B cell (primary cell): Measurements from ENCODE around the gene SPEG. TPM values are rescaled to one million over a fixed set of nuclear protein-coding genes. Genes with fewer than 3 reads are reported as not detected.

Experiments used
- ATAC-seq: fragments of 200-7000 bp; cut with Tn5 transposase; one replicate; pipeline ENCODE4 v1.10.0; 2021; ENCODE audit warnings: low read depth, mild to moderate bottlenecking, moderate number of reproducible peaks, moderate library complexity
- CTCF ChIA-PET: fragments of 350-600 bp; sonication (Branson Sonifier 250); formaldehyde crosslinking; loops from one replicate; lab custom pipeline; 2021; ENCODE audit warnings: antibody characterized with exemption, inconsistent platforms; lab: Charles Lee
- POLR2A ChIA-PET: fragments of 350-600 bp; sonication (Branson Sonifier 250); formaldehyde crosslinking; loops from one replicate; lab custom pipeline; 2021; ENCODE audit warnings: antibody characterized with exemption; lab: Charles Lee
- DNase-seq: peaks from one replicate; pipeline ENCODE4 v3.0.0; 2013
- H2AFZ ChIP-seq: 2 replicates; pipeline ENCODE4 v1.6.1; 2012; ENCODE audit warnings: mild to moderate bottlenecking, low read depth, low read length; ENCODE audit not compliant: insufficient read depth, poor library complexity, severe bottlenecking
- H3K27ac ChIP-seq, 2 donors: 1 replicate in 1 of 2; 2 replicates in 1 of 2; pipeline ENCODE4 v1.5.1; 2012 to 2013; ENCODE audit warnings: low read length in 2 of 2, mild to moderate bottlenecking in 2 of 2, moderate library complexity in 1 of 2
- H3K27me3 ChIP-seq, 4 experiments: fragments of 200-600 bp in 1 of 4; sonication (generic) in 1 of 4; replicated peaks in 1 of 4; 1 replicate in 2 of 4; 2 replicates in 2 of 4; pipeline versions ENCODE4 v1.6.1 to v1.7.0; 2013 to 2016; ENCODE audit warnings: low read length in 3 of 4, mild to moderate bottlenecking in 2 of 4, mixed read lengths in 1 of 4, moderate library complexity in 1 of 4; ENCODE audit not compliant: insufficient read depth in 4 of 4, control insufficient read depth in 3 of 4; ENCODE audit errors: control extremely low read depth in 1 of 4
- H3K36me3 ChIP-seq, 2 experiments: replicated peaks in 1 of 2; 1 replicate in 1 of 2; 2 replicates in 1 of 2; pipeline versions ENCODE4 v1.6.1 to v1.7.1; 2013; ENCODE audit warnings: low read length in 1 of 2; ENCODE audit not compliant: insufficient read depth in 2 of 2, control insufficient read depth in 1 of 2; ENCODE audit errors: control extremely low read depth in 1 of 2, extremely low read depth in 1 of 2
- H3K4me1 ChIP-seq, 2 donors: fragments of 200-600 bp in 1 of 2; sonication (generic) in 1 of 2; 1 replicate in 1 of 2; 2 replicates in 1 of 2; pipeline versions ENCODE4 v1.5.1 to v1.6.1; 2013 to 2017; ENCODE audit warnings: low read length in 2 of 2; ENCODE audit not compliant: control insufficient read depth in 2 of 2, insufficient read depth in 2 of 2
- H3K4me2 ChIP-seq: replicated peaks from 2 replicates; pipeline ENCODE3; 2012; ENCODE audit warnings: mild to moderate bottlenecking, low read depth, low read length; ENCODE audit not compliant: poor library complexity, severe bottlenecking
- H3K4me3 ChIP-seq, 5 experiments: fragments of 200-600 bp in 1 of 5; sonication (generic) in 1 of 5; 1 replicate in 3 of 5; 2 replicates in 2 of 5; pipeline versions ENCODE4 v1.5.1 to v1.7.0; 2011 to 2016; ENCODE audit warnings: low read length in 4 of 5, mild to moderate bottlenecking in 4 of 5, low read depth in 2 of 5, control low read depth in 1 of 5, moderate library complexity in 1 of 5; ENCODE audit not compliant: insufficient read depth in 1 of 5; ENCODE audit errors: control extremely low read depth in 1 of 5, extremely low read depth in 1 of 5
- H3K79me2 ChIP-seq: fragments of 200-600 bp; sonication (generic); one replicate; pipeline ENCODE4 v1.6.0; 2016; ENCODE audit warnings: low read length; ENCODE audit not compliant: control insufficient read depth, insufficient read depth
- H3K9ac ChIP-seq: fragments of 200-600 bp; sonication (generic); 2 replicates; pipeline ENCODE4 v1.6.1; 2017; ENCODE audit warnings: mild to moderate bottlenecking, low read length, moderate library complexity
- H3K9me3 ChIP-seq, 3 donors: one replicate each; pipeline versions ENCODE4 v1.6.1 to v1.7.1; 2013; ENCODE audit warnings: low read length in 2 of 3; ENCODE audit not compliant: control insufficient read depth in 2 of 3, insufficient read depth in 1 of 3; ENCODE audit errors: control extremely low read depth in 1 of 3
- H4K20me1 ChIP-seq: 2 replicates; pipeline ENCODE4 v1.6.0; 2012; ENCODE audit warnings: mild to moderate bottlenecking, low read length; ENCODE audit not compliant: insufficient read depth, control insufficient read depth, poor library complexity, severe bottlenecking
- H3K27ac Mint-ChIP-seq: one replicate; pipeline ENCODE4 v1.8.0; 2021; ENCODE audit warnings: mixed read lengths
- H3K27me3 Mint-ChIP-seq: one replicate; pipeline ENCODE4 v1.8.0; 2021; ENCODE audit warnings: mixed read lengths
- H3K4me1 Mint-ChIP-seq: one replicate; pipeline ENCODE4 v1.8.0; 2021; ENCODE audit warnings: mixed read lengths
- H3K4me3 Mint-ChIP-seq: one replicate; pipeline ENCODE4 v1.8.0; 2021; ENCODE audit warnings: mixed read lengths
- H3K9me3 Mint-ChIP-seq: one replicate; pipeline ENCODE4 v1.8.0; 2022; ENCODE audit warnings: mixed read lengths; ENCODE audit not compliant: insufficient read depth
- EZH2 ChIP-seq: IDR thresholded peaks from 2 replicates; pipeline ENCODE4 v1.6.1; 2012; ENCODE audit warnings: borderline replicate concordance, low read depth, mild to moderate bottlenecking, moderate library complexity, low read length; ENCODE audit not compliant: insufficient read depth, poor library complexity, severe bottlenecking
- WGBS: methylation state at CpG from one replicate; pipeline ENCODE4 v1.1.5; 2013; ENCODE audit warnings: missing lambda C conversion rate; ENCODE audit not compliant: insufficient coverage; 5-methylcytosine and 5-hydroxymethylcytosine counted together
- intact Hi-C: fragments of 100-400 bp; cut with micrococcal nuclease; formaldehyde crosslinking; loops from one replicate; pipeline ENCODE4 v1.10.0; 2022
- polyA plus RNA-seq: library from polyadenylated mRNA; depleted of rRNA; stranded (reverse); fragments of >200 nt; gene quantifications from 2 replicates; pipeline ENCODE4 v1.2.3, GENCODE V29; 2012
- total RNA-seq, 2 donors: library from RNA; stranded (reverse); fragments of 120-200 nt in 1 of 2; gene quantifications; 1 replicate in 1 of 2; 2 replicates in 1 of 2; pipeline versions ENCODE4 v1.2.3 to v1.2.4, GENCODE V29; 2013 to 2022
- TF ChIP-seq, protein P1 (sequence below): fragments of 200-600 bp; IDR thresholded peaks from one replicate; pipeline ENCODE4 v1.8.0; 2022; ENCODE audit warnings: antibody characterized with exemption, mild to moderate bottlenecking

The SPEG gene
- total and polyA plus RNA-seq, 2 donors (not counting 1 experiment from before 2014, with no cell fraction given), result 0.03 to 0.74 TPM

DNA sequence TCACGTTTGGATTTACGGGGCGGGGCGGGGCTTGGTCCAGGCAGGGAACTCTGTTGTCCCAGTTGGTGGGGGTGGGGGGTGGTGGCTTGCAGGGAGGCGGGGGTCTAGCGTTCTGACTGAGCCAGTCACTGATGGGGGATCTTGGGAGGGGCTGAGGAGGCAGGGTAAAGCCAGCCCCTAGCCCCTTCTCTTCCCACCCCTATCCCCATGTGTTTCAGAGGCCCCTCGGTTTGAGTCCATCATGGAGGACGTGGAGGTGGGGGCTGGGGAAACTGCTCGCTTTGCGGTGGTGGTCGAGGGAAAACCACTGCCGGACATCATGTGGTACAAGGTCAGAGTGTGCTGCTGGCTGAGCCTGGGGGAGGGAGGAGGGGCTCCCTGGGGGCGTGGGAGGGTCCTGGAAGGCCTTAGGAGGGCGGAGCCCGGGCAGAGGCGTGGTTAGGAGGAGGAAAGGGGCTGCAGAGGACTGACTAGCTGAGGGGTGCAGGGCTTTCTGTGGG, 42.1 kb downstream of the SPEG start:
- 23% methylated on average over 9 of the region's 16 CpGs for WGBS
- Histone ChIP-seq H3K9me3 (peaks cover 0 to 3% (median 0%) of the 10 kb centered on the region in 3 donors), H3K27me3 (peaks cover 0 to 18% (median 3%) of the 10 kb centered on the region in 4 experiments), H3K4me3 (no peak overlapping the region), H3K4me2 (no peak overlapping the region), H3K36me3 (no peaks in the 10 kb centered on the region), H3K4me1 (no peaks in the 10 kb centered on the region), H3K27ac (no peak overlapping the region), H3K9ac (no peak overlapping the region), H3K79me2 (no peaks in the 10 kb centered on the region), H4K20me1 (no peaks in the 10 kb centered on the region), H2AFZ (no peak overlapping the region)
- Mint-ChIP-seq H3K4me3 (no peak overlapping the region), H3K27me3 (peaks cover 49% of the 10 kb centered on the region), H3K27ac (no peak overlapping the region), H3K4me1 (peaks cover 4% of the 10 kb centered on the region), H3K9me3 (no peaks in the 10 kb centered on the region)
- no peak for ATAC-seq
- CTCF ChIA-PET, result interaction anchor here (4.1 kb wide), 1 partner anchor 53 kb away, joined by 17 read pairs; no protein-coding TSS in a partner anchor
- POLR2A ChIA-PET, result no interaction called here
- TF ChIP-seq EZH2, result no peak
- TF ChIP-seq, protein P1, sequence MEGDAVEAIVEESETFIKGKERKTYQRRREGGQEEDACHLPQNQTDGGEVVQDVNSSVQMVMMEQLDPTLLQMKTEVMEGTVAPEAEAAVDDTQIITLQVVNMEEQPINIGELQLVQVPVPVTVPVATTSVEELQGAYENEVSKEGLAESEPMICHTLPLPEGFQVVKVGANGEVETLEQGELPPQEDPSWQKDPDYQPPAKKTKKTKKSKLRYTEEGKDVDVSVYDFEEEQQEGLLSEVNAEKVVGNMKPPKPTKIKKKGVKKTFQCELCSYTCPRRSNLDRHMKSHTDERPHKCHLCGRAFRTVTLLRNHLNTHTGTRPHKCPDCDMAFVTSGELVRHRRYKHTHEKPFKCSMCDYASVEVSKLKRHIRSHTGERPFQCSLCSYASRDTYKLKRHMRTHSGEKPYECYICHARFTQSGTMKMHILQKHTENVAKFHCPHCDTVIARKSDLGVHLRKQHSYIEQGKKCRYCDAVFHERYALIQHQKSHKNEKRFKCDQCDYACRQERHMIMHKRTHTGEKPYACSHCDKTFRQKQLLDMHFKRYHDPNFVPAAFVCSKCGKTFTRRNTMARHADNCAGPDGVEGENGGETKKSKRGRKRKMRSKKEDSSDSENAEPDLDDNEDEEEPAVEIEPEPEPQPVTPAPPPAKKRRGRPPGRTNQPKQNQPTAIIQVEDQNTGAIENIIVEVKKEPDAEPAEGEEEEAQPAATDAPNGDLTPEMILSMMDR, result no peak
- intact Hi-C loops, result no loop called here
- DNase-seq, result no peak

DNA sequence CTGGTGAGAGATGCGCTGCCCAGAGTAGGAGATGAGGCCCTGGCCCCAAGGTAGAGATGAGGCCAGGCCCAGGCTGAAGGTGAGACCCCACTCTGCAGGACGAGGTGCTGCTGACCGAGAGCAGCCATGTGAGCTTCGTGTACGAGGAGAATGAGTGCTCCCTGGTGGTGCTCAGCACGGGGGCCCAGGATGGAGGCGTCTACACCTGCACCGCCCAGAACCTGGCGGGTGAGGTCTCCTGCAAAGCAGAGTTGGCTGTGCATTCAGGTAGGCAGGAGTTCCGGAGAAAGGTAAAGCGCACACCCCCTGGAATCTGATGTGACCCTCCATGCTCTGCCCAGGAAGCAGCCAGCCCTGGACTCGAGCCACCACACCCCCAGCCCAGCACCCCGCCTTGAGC, 42.5 kb downstream of the SPEG start:
- H3K27ac ChIP-seq, result no peak overlapping the region
- intact Hi-C loops, result no loop called here
- Mint-ChIP-seq H3K4me1 (peaks cover 4% of the 10 kb centered on the region), H3K27ac (no peak overlapping the region), H3K4me3 (no peak overlapping the region), H3K9me3 (no peaks in the 10 kb centered on the region), H3K27me3 (peaks cover 54% of the 10 kb centered on the region)
- no peak for TF ChIP-seq EZH2
- TF ChIP-seq, protein P1, result no peak
- H3K4me3 ChIP-seq, result no peak overlapping the region
- no peaks in the 10 kb centered on the region for H3K4me1 ChIP-seq
- H3K79me2 ChIP-seq, result no peaks in the 10 kb centered on the region
- H3K27me3 ChIP-seq, result peaks cover 0 to 20% (median 4%) of the 10 kb centered on the region in 4 experiments
- H4K20me1 ChIP-seq, result no peaks in the 10 kb centered on the region
- H3K9ac ChIP-seq, result no peak overlapping the region
- CTCF ChIA-PET, result interaction anchor here (4.1 kb wide), 1 partner anchor 53 kb away, joined by 17 read pairs; no protein-coding TSS in a partner anchor
- WGBS, result 85% methylated on average over 13 of the region's 13 CpGs
- no peaks in the 10 kb centered on the region for H3K36me3 ChIP-seq
- POLR2A ChIA-PET, result no interaction called here
- H3K4me2 ChIP-seq, result no peak overlapping the region
- DNase-seq, result no peak
- no peak for ATAC-seq
- H2AFZ ChIP-seq, result no peak overlapping the region
- H3K9me3 ChIP-seq, result peaks cover 0 to 3% (median 0%) of the 10 kb centered on the region in 3 donors
